Measurements from ENCODE around the gene NDUFB8.

Gene NDUFB8

GRCh38 chr10:100565206-100565985 is 35.7 kb upstream of the NDUFB8 start:
- no peak overlapping the region for H3K4me3 ChIP-seq (ENCODE audit: low read depth, low read length)
- H3K27ac ChIP-seq = no peak overlapping the region
- in situ Hi-C loops (cut with HindIII; ENCODE audit: low pct_ligation_motif_present, low sequenced_read_pairs) = no loop called here
- DNase-seq = no peak
- TF ChIP-seq CTCF (IDR thresholded peaks at IDR 0.05; ENCODE audit: low read depth, low read length, missing control alignments) = no peak
- H3K27me3 ChIP-seq (replicated peaks) = peaks cover 52% of the 10 kb centered on the region
- peaks cover 3% of the 10 kb centered on the region for H3K36me3 ChIP-seq (replicated peaks)

- in situ Hi-C loops (cut with HindIII; ENCODE audit: low pct_ligation_motif_present, low sequenced_read_pairs) = no loop called here
- H3K4me3 ChIP-seq (ENCODE audit: low read depth, low read length) = no peak overlapping the region
- peaks cover 3% of the 10 kb centered on the region for H3K36me3 ChIP-seq (replicated peaks)
- DNase-seq = peak; percentile 36
- TF ChIP-seq CTCF (IDR thresholded peaks at IDR 0.05; ENCODE audit: low read depth, low read length, missing control alignments) = peak; percentile 87
- no peak overlapping the region for H3K27ac ChIP-seq
- H3K27me3 ChIP-seq (replicated peaks) = peaks cover 23% of the 10 kb centered on the region
Observed at GRCh38 chr10:100562008-100562672, 32.5 kb upstream of the NDUFB8 start.

GRCh38 chr10:100561005-100561404 is 31.3 kb upstream of the NDUFB8 start:
- no peak for DNase-seq
- TF ChIP-seq CTCF (IDR thresholded peaks at IDR 0.05; ENCODE audit: low read depth, low read length, missing control alignments) = no peak
- H3K27me3 ChIP-seq (replicated peaks) = peaks cover 17% of the 10 kb centered on the region
- H3K36me3 ChIP-seq (replicated peaks) = peaks cover 3% of the 10 kb centered on the region
- no peak overlapping the region for H3K4me3 ChIP-seq (ENCODE audit: low read depth, low read length)
- in situ Hi-C loops (cut with HindIII; ENCODE audit: low pct_ligation_motif_present, low sequenced_read_pairs) = no loop called here
- no peak overlapping the region for H3K27ac ChIP-seq

DNA sequence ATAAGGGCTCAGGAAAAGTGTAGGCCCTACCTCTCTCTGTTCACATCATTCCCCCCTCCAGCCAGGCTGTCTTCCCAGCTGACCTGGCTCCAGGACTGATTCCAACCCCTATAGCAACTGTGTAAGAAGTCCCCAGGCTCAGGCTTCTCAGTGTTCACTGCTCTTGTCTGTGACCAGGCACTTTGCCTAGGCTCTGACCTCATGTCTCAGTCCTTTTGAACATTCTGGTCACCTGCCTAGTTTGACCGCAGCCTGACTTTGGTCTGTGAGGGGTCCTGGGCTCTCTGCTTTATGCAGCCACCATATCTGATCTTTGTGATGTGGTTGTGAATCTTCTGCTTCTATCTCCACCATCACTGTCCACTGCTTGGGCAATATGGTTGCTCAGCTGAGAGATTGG is 30.6 kb upstream of the NDUFB8 start:
- H3K27ac ChIP-seq = no peak overlapping the region
- peaks cover 17% of the 10 kb centered on the region for H3K27me3 ChIP-seq (replicated peaks)
- no peak for DNase-seq
- H3K36me3 ChIP-seq (replicated peaks) = peaks cover 3% of the 10 kb centered on the region
- no peak for TF ChIP-seq CTCF (IDR thresholded peaks at IDR 0.05; ENCODE audit: low read depth, low read length, missing control alignments)
- H3K4me3 ChIP-seq (ENCODE audit: low read depth, low read length) = no peak overlapping the region
- in situ Hi-C loops (cut with HindIII; ENCODE audit: low pct_ligation_motif_present, low sequenced_read_pairs) = no loop called here

GRCh38 chr10:100554902-100555301 is 25.2 kb upstream of the NDUFB8 start:
- in situ Hi-C loops (cut with HindIII; ENCODE audit: low pct_ligation_motif_present, low sequenced_read_pairs) = no loop called here
- Histone ChIP-seq H3K27me3 (replicated peaks) (no peaks in the 10 kb centered on the region), H3K27ac (no peak overlapping the region), H3K36me3 (replicated peaks) (peaks cover 2% of the 10 kb centered on the region), H3K4me3 (ENCODE audit: low read depth, low read length) (no peak overlapping the region)
- DNase-seq = no peak
- TF ChIP-seq CTCF (IDR thresholded peaks at IDR 0.05; ENCODE audit: low read depth, low read length, missing control alignments) = no peak
